AG10803 (cell line): ENCODE measurements around the gene GPAT2.
"Not testable (repeated sequence)": the region's sequence is repeated elsewhere in the genome, so short reads cannot be mapped to it uniquely, and the experiment has no call there.

Source experiments
- DNase-seq: peaks from one replicate; pipeline ENCODE4 v3.0.0; 2010; ENCODE audit warnings: low read depth
- H3K4me3 ChIP-seq: 2 replicates; pipeline ENCODE4 v1.5.1; 2011; ENCODE audit warnings: mild to moderate bottlenecking, low read length, control low read depth
- TF ChIP-seq, protein P1 (sequence below): conservative IDR thresholded peaks from 2 replicates; pipeline ENCODE4 v1.5.1; 2011; ENCODE audit warnings: mild to moderate bottlenecking, low read length, control low read depth, inconsistent platforms

The GPAT2 gene

GRCh38 chr2:96034792-96035191 is at the start of gene GPAT2:
Gene GPAT2, minus strand, starts transcription at chr2:96034916. Its CDS starts 2,557 bp downstream, at chr2:96032359.
- H3K4me3 ChIP-seq = not testable (repeated sequence)

DNA sequence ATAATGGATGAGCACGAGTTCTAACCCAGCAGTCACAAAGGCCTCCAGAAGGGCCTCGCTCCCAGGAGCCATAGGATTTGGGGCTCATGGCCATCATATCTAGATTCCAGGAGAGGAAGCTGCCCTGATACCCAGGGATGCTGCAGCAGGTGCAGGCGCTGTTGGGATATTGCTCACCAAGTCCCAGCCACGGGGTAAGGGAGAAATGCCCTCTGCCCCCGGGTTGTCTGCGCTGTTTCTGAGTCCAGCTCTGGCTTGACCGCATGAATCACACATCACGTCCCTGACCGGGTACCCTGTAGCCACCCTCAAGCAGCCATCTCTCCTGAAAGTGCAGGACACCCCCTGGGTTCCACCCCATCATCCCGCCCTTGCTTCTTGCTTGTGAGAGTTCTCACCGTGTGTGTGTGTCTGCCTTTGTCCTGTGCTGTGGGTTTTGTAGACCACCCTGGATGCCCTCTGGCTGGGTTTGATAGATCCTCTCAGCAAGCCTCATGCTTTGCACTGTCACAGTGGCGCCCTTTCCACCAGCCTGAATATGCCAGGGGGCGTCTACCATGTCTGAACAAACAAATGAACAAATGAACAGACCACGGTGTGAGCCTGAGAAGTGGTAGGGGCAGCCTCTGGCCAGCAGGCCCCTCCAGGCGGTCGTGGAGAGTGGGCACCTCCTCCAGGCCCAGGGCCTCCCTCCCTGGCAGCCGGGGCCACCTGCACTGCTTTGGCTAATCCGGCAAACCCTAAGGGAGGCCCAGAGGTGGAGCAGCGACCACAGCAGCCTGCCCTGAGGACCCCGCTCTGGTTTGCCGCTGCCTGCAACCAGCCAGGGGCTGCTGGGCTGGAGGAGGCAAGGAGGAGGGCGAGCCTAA is 49.5 kb upstream of the GPAT2 start:
- no peak for DNase-seq
- H3K4me3 ChIP-seq = no peak overlapping the region
- TF ChIP-seq, protein P1, sequence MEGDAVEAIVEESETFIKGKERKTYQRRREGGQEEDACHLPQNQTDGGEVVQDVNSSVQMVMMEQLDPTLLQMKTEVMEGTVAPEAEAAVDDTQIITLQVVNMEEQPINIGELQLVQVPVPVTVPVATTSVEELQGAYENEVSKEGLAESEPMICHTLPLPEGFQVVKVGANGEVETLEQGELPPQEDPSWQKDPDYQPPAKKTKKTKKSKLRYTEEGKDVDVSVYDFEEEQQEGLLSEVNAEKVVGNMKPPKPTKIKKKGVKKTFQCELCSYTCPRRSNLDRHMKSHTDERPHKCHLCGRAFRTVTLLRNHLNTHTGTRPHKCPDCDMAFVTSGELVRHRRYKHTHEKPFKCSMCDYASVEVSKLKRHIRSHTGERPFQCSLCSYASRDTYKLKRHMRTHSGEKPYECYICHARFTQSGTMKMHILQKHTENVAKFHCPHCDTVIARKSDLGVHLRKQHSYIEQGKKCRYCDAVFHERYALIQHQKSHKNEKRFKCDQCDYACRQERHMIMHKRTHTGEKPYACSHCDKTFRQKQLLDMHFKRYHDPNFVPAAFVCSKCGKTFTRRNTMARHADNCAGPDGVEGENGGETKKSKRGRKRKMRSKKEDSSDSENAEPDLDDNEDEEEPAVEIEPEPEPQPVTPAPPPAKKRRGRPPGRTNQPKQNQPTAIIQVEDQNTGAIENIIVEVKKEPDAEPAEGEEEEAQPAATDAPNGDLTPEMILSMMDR = no peak

More at GRCh38 chr2:96034792-96035191, at the start of gene GPAT2:
- DNase-seq = not testable (repeated sequence)

DNA sequence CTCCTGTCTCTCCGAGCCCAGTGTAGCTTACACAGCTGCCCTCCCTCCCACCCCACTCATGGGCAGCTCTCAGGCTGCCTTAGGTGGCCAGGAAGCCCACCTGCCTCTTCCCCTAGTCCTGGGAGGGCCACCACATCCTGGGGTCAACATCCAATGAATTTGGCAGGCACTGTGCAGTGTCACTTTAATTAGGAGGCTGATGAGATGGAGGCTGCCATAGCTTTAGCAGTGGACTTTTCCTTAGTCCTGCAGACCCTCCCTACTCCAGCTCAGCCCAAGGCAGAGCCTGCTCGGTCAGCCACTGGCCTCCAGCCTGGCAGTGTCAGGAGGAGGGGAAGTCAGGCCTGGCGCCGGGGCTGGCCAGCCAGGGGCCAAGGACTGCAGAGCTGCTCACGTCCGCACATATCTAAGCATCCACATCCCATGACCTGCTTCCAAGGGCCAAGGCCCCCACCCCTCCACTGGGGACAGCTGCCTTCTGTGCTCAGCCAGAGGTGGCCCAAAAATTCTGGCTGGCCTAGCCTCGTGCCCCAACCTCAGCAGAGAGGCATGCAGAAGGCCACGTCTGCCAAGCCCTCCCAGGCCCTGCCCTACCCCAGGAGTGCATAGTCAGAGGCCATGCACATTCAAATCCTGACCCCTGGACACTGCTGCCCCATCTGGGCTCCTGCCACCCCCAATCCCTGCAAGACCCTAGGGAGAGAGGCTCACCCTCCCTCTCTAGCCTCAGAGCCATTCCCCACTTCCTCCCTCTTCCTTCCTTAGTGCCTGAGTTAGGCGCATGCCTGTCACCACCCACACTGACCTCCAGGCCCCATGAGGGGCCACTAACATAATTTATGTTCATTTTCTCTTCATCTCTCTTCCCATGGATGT is 48.6 kb upstream of the GPAT2 start:
- TF ChIP-seq, protein P1 = no peak
- H3K4me3 ChIP-seq = no peak overlapping the region
- DNase-seq = no peak

GRCh38 chr2:96082211-96083063 is 47.7 kb upstream of the GPAT2 start:
- TF ChIP-seq, protein P1 = no peak
- no peak overlapping the region for H3K4me3 ChIP-seq
- DNase-seq = no peak

- TF ChIP-seq, protein P1 = no peak
- H3K4me3 ChIP-seq = no peak overlapping the region
- no peak for DNase-seq
Measured at GRCh38 chr2:96081042-96081441, 46.3 kb upstream of the GPAT2 start.

- no peak overlapping the region for H3K4me3 ChIP-seq
- DNase-seq = no peak
- TF ChIP-seq, protein P1 = no peak
Measured at GRCh38 chr2:96075199-96075771, 40.6 kb upstream of the GPAT2 start.
